Transverse colon (tissue), 3 donors: Measurements from ENCODE around the gene CHURC1.

Experiments
- POLR2A ChIP-seq: fragments of 450-650 bp; IDR thresholded peaks from one replicate; pipeline ENCODE4 v1.6.1; 2016; ENCODE audit warnings: antibody characterized with exemption, mild to moderate bottlenecking, moderate library complexity
- TF ChIP-seq, protein P1 (sequence below), 5 experiments: fragments of 200-600 bp in 3 of 5; fragments of 450-650 bp in 2 of 5; sonication (generic) in 3 of 5; IDR thresholded peaks; 1 replicate in 2 of 5; 2 replicates in 3 of 5; pipeline ENCODE4 v1.5.1; 2016 to 2017; ENCODE audit warnings: antibody characterized with exemption in 5 of 5, inconsistent platforms in 3 of 5, mild to moderate bottlenecking in 2 of 5, moderate library complexity in 1 of 5

DNA sequence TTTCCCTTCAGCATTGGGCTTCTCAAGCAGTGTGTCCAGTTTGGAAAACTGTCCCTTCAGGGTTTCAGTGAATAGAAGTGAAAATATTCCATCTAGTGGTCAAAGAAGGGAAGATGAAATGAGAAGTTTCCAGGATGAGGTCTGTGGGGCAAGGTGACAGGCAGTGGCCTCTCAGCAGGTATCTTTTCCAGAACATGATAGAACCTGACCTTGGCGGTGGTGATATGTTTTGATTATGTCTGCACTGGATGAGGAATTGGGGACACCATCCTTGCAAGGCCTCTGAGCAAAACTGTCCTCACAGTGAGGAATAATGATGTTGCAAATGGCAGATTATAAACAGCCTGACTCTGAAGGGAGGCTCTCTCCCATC, 23.6 kb downstream of the CHURC1 start:
- no peak for TF ChIP-seq POLR2A
- TF ChIP-seq, protein P1, sequence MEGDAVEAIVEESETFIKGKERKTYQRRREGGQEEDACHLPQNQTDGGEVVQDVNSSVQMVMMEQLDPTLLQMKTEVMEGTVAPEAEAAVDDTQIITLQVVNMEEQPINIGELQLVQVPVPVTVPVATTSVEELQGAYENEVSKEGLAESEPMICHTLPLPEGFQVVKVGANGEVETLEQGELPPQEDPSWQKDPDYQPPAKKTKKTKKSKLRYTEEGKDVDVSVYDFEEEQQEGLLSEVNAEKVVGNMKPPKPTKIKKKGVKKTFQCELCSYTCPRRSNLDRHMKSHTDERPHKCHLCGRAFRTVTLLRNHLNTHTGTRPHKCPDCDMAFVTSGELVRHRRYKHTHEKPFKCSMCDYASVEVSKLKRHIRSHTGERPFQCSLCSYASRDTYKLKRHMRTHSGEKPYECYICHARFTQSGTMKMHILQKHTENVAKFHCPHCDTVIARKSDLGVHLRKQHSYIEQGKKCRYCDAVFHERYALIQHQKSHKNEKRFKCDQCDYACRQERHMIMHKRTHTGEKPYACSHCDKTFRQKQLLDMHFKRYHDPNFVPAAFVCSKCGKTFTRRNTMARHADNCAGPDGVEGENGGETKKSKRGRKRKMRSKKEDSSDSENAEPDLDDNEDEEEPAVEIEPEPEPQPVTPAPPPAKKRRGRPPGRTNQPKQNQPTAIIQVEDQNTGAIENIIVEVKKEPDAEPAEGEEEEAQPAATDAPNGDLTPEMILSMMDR (IDR thresholded peaks at IDR 0.05), result peak; percentile 20 to 42 (median 25)
